ELF-1 (cell line): Measurements from ENCODE around the gene GGACT.

Experiments used
- DNase-seq: peaks from one replicate; pipeline ENCODE4 v3.0.0-alpha.2; 2016; ENCODE audit warnings: low read depth, low spot score

Gene GGACT

DNA sequence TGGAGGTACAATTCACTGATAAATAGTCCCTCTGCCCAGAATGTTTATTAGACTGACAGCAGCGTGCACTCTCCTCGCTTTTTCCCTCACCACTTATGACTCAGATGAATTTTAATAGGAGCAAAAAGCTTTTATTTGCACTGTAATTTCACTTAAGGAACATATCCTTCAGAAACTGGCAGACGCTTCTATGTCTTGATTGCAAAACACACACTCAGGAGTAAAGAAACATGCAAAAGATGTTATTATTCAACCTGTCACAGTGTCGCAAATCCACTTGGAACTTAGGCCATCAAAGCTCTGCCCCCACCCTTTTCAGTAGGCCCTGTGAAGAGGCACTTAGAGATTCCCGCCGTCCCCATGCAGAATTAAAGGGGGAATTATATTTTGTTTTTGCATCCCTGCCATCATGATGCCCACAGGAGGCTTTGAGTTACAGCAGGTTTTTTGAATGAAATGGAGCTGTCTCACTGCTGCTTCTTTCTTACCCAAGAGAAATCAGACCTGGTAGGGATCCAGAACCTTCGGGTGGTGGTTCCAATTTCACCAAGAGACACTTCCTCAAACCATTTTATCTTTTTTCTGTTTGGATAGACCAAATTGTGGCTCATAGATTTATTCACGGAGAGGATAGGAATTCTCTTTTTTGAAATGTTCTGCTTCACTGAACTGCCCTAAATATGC is 74.5 kb downstream of the GGACT start:
- DNase-seq: no peak

DNA sequence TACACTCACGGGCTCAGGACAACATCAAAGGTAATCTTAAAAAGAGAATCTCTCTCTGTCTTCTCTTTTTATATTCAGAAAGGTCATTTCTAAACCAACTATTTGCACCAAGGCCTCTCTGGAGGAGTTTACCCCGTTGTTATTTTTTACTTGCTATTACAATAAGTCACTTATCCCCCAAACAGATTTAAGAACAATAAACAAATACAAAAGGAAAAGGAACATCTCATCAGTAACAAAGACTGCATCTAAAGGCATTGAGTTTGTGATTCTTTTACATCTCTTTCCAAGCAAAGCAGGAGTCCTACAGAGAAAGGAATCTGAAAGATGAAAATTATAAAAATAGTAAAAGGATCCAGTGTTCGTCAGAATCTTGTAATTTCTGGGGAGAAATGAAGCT is 75.4 kb downstream of the GGACT start:
- no peak for DNase-seq

DNA sequence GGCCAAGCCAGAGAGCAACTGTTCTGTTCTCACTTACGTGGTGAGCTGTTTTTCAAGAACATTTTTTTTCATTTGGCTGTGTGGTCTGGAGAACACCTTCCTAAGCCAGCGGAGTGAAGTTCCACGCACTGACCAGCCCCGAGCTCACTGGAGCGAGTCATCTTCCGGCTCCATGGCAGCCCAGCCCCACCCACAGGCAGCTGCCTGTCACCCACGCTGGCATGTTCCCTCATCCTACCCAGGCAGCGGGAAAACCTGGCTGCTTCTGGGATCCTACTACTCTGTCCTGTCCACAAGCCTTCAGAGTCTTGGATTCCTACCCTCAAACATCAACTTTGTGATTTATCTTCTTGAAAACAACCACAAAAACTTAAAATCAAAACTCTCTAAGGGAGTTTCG is 76.2 kb downstream of the GGACT start:
- no peak for DNase-seq

- no peak for DNase-seq
These were observed 77.1 kb downstream of the GGACT start for GRCh38 chr13:100511466-100511865.

DNA sequence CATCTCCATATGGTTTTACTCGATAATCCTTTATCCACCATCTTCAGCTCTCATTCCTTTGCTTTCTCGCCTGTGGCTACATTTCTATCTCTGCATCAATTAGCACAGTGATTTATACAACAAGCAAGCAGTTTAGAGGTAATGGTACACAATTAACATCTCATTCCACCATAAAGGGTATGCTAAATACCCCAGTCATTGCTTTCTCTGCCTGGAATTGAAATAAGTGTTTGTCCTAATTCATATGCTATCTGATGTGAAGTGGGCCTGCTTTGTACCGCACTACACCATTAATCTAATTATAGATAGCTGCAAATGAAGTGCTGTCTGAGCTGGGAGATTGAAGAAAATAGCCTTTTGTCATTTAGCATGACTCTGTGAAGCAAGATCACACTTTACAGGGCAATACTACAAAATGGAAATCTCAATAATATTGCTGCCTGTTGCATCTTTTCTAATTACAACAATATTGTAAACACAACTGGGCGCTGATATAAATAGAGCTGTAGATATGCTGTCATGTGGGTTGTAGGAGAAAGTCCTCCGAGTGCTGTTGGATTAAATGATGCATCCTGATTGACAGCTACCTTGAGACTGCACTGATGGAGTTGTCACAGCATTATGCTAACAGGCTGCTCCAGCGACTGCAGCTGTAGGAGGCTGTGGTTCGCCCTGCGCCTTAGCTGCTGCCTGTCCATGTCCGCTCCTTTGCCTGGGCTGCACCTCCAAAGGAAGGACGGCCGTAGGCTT is 78.2 kb downstream of the GGACT start:
- DNase-seq: peak; percentile 57

- DNase-seq: no peak
These were observed 79.6 kb downstream of the GGACT start for GRCh38 chr13:100508996-100509395.

DNA sequence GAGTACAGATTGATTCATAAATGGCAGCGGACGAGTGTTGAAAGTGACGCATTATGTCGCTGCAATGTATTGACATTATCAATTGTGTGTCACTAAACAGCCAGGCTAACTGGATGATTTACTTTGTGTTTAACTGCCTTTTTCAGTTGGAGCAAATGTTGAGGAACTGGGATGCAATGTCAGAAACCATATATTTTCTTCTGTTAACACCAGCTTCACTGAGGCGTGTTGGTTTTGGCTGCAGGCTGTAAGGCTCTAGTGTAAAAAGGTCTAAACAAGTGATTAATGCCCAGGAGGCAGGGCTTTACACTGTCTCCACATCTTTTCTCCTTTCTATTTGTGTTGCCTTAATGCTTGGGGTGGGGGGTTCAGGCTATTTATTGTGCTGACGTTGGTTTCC is 80.1 kb downstream of the GGACT start:
- DNase-seq: no peak

DNA sequence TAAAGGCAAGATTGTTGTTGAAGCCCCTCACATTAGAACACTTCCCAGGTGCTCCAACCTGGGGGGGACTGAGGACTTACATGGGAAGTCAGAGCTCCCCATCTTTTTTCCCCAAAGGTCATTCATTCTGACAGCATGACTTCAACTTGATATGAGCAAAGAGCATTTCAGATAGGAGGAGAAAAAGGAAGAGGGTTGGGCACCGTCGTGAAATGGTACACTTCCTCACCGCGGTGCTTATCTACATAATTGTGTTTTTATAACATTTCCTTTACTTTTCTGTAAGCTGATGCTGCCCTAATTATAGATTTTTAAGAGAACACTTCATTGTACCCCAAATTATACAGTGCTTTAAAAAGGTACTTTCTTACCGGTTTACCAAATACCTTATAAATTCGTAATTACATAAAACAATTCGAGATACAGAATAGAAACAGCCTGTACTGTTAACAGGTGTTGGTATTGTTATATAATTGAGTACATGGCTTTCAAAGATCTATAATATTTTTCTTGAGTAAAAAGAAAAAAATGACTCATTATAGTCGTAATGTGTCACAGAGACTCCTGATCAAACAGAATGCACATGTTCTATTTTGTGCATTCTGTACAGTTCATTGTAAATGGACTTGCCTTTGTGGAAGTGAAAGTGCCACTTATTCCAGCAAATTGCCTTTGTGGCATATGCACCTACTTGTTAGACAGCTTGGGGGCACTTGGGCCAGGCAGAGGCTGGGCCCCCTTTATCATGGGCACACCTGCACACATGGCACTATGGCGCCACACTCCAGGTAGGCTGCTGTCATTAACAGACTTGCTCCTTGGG is 81.8 kb downstream of the GGACT start:
- no peak for DNase-seq

DNA sequence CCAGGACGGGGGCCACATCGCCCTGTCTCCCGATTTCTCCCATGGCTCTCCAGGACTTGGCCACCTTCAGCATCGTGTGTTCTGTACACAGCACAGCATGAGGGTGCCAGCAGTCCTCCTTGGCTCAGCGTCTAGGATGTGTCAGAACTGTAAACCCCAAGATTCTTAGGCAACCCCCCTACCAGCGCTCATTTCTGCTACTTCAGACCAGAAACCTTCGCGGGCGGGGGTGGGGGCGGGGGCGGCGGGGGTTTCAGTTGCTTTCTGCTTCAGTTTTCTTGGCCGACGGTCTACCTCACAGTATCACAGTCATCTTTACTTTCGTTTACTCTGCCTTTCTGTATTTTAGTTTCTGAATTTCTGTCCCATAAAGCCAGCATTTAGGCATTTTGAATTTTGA is 82.4 kb downstream of the GGACT start:
- no peak for DNase-seq

- DNase-seq: no peak
These were observed 85.0 kb downstream of the GGACT start for GRCh38 chr13:100503622-100504021.

- no peak for DNase-seq
These were observed 86.1 kb downstream of the GGACT start for GRCh38 chr13:100502446-100502845.

GRCh38 chr13:100497389-100497788 is 91.2 kb downstream of the GGACT start:
- no peak for DNase-seq

DNA sequence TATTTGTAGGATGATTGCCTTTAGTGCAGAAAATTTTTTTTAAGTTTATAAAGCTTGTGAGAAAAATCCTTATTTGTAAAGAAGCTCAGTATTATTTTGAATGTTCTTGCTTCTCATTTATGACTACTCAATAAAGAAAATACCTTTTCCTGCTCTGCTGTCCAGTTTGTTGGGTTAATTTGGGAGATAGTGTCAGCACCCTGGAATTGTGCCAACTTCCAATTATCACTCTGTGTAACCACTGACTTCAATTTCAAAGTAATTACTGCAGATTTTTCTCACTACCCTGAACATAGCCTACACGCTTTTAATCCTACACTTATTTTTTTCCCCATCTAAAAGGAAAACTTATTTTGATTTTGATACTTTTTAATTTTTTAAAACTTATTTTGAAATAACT is 93.1 kb downstream of the GGACT start:
- no peak for DNase-seq

DNA sequence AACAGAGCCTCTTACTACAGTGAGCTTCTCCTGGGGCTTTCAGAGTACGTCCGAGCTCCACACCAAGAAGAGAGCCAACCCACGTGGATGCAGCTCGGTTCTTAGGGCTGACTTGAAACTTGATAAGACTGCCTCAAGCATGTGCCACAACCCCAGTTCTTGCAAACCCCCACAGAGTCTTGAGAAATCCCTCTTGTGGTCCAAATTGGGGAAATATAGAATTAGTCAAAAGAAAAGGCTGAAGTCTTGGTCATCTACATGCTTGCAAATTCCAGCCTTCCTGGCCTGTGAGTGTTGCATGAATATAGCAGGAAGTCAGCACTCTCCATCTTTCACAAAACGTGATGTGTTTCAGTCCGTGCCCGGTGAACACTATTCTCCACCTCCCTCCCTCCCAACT is 95.2 kb downstream of the GGACT start:
- no peak for DNase-seq

DNA sequence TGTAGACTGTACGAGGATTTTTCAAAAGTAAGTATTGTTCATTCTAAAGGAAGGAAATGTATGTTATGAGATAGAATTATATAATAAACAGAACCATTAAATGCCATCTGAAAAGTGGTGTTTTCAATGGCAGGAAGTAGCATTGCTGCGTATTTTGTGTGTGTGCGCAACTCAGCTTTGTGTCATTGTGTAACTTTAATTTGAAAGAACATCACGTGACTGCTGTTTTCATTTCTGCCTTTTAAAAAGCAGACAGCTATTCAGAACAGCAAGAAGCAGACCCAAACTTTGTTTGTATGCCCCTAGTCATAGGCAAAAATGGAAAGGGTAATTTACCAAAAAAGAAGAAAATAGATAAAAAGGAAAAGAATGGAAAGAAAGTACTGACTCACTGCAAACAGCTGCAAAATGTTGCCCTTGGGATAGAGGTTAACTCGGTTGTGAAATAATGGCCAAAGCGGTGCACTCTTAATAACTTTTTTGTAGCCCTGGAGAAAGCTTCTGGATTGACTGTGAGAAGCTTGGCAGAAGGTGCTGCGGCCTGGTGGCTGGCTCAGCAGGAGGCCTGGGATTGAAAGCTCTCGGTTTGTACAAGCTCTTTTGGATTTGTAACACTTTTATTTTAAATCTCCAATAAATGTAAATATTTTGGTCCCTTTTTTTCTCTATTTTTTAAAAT is 97.3 kb downstream of the GGACT start:
- no peak for DNase-seq

GRCh38 chr13:100490692-100491091 is 97.9 kb downstream of the GGACT start:
- peak; percentile 84 for DNase-seq

GRCh38 chr13:100485265-100485664 is 103.3 kb downstream of the GGACT start:
- no peak for DNase-seq

GRCh38 chr13:100484702-100485101 is 103.9 kb downstream of the GGACT start:
- no peak for DNase-seq

GRCh38 chr13:100483841-100484381 is 104.7 kb downstream of the GGACT start:
- DNase-seq: no peak

DNA sequence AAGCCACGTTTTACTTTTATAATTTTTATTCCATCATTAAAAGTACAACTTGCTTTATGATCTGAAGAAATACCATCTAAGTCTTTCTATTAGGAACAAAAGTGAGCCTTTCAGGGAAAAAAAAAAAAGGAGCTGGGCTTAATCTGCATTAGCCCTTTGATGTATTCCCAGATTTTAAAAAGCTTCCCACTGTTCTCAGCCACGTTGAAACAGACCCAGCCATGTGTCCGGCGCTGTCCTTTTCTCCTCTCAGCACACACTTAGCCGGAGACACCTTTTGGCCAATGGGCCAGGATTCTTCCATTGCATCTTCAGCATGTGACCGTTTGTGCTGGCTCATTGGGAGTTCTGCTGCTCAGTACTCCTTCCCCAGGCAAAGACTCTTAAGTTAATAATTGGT is 105.5 kb downstream of the GGACT start:
- no peak for DNase-seq

DNA sequence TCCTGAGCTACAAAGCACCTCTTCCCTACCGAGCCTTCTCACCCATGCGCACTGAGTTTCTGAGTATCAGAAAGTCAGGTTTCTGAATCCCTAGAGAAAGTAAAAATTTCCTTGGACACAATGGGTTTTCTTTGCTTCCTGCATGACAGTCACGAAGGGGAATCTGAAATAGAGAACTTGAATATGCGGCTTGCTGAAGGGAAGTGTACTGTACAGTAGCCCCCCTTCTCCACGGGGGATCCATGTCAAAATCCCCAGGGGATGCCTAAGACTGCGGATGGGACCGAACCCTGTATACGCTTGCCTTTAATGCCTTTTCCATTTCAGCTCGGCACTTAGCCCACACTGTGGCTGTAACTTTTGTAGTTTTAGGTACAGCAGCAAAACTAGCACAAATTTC is 107.9 kb downstream of the GGACT start:
- DNase-seq: no peak
